Measurements from ENCODE around the gene ADAM12.

ADAM12 gene

GRCh38 chr10:126191192-126191591 is 197.1 kb downstream of the ADAM12 start (continued):
- TF ChIP-seq ZNF221 (tag by site-specific recombination; IDR thresholded peaks at IDR 0.05; ENCODE audit: borderline replicate concordance): no peak
- no peak for TF ChIP-seq ZNF394 (tag by site-specific recombination; IDR thresholded peaks at IDR 0.05; ENCODE audit: borderline replicate concordance)
- no peak for TF ChIP-seq ZNF48 (tag by site-specific recombination; IDR thresholded peaks at IDR 0.05)
- no peak for TF ChIP-seq KLF1 (tag by site-specific recombination; IDR thresholded peaks at IDR 0.05)
- TF ChIP-seq ZNF302 (tag by site-specific recombination; IDR thresholded peaks at IDR 0.05; ENCODE audit: low read depth): no peak
- TF ChIP-seq PRDM10 (tag by site-specific recombination; IDR thresholded peaks at IDR 0.05): no peak
- no peak for TF ChIP-seq SALL2 (tag by site-specific recombination; IDR thresholded peaks at IDR 0.05; ENCODE audit: borderline replicate concordance)
- TF ChIP-seq ZNF140 (tag by site-specific recombination; IDR thresholded peaks at IDR 0.05): no peak
- TF ChIP-seq ZNF560 (tag by site-specific recombination; IDR thresholded peaks at IDR 0.05; ENCODE audit: borderline replicate concordance): no peak
- no peak for TF ChIP-seq ZNF239 (tag by site-specific recombination; IDR thresholded peaks at IDR 0.05)
- TF ChIP-seq ZNF391 (tag by site-specific recombination; IDR thresholded peaks at IDR 0.05; ENCODE audit: borderline replicate concordance, low read depth): 0 out of 2 replicates have a peak, but pooled peaks have one; percentile 33
- TF ChIP-seq ZBTB8A (tag by site-specific recombination; IDR thresholded peaks at IDR 0.05): 0 out of 2 replicates have a peak, but pooled peaks have one; percentile 38
- TF ChIP-seq ZNF202 (tag by site-specific recombination; IDR thresholded peaks at IDR 0.05; ENCODE audit: borderline replicate concordance): no peak
- no peak for TF ChIP-seq KLF10 (tag by site-specific recombination; IDR thresholded peaks at IDR 0.05)
- TF ChIP-seq ZNF571 (tag by site-specific recombination; IDR thresholded peaks at IDR 0.05): no peak
- no peak for TF ChIP-seq ZNF585B (tag by site-specific recombination; IDR thresholded peaks at IDR 0.05)
- TF ChIP-seq ZNF449 (tag by site-specific recombination; IDR thresholded peaks at IDR 0.05): peak; percentile 38; the same call in 1 of the 2 replicates
- no peak for TF ChIP-seq WT1 (tag by site-specific recombination; IDR thresholded peaks at IDR 0.05)
- no peak for TF ChIP-seq KLF16 (tag by site-specific recombination; IDR thresholded peaks at IDR 0.05)
- TF ChIP-seq SP2 (tag by site-specific recombination; IDR thresholded peaks at IDR 0.05): no peak
- no peak for TF ChIP-seq ZNF133 (tag by site-specific recombination; IDR thresholded peaks at IDR 0.05)
- TF ChIP-seq ZNF843 (tag by site-specific recombination; IDR thresholded peaks at IDR 0.05): peak; percentile 94
- TF ChIP-seq, protein P1, sequence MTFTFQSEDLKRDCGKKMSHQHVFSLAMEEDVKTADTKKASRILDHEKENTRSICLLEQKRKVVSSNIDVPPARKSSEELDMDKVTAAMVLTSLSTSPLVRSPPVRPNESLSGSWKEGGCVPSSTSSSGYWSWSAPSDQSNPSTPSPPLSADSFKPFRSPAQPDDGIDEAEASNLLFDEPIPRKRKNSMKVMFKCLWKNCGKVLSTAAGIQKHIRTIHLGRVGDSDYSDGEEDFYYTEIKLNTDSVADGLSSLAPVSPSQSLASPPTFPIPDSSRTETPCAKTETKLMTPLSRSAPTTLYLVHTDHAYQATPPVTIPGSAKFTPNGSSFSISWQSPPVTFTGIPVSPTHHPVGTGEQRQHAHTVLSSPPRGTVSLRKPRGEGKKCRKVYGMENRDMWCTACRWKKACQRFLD (tag by site-specific recombination; IDR thresholded peaks at IDR 0.05): no peak
- TF ChIP-seq ZNF184 (tag by site-specific recombination; IDR thresholded peaks at IDR 0.05): peak; percentile 56; the same call in 1 of the 2 replicates
- TF ChIP-seq ZBTB44 (tag by site-specific recombination; IDR thresholded peaks at IDR 0.05): no peak
- peak; percentile 94 for TF ChIP-seq HIC1 (tag by site-specific recombination; IDR thresholded peaks at IDR 0.05)
- peak; percentile 49; the same call in 1 of the 2 replicates for TF ChIP-seq ZXDB (tag by site-specific recombination; IDR thresholded peaks at IDR 0.05)
- TF ChIP-seq SETDB1 (IDR thresholded peaks at IDR 0.05; ENCODE audit: insufficient read length, low read length): no peak
- no peak for TF ChIP-seq ZNF624 (tag by site-specific recombination; IDR thresholded peaks at IDR 0.05)
- TF ChIP-seq GLIS2 (tag by site-specific recombination; IDR thresholded peaks at IDR 0.05): no peak
- no peak for TF ChIP-seq ZNF530 (tag by site-specific recombination; IDR thresholded peaks at IDR 0.05; ENCODE audit: low read depth)
- TF ChIP-seq BCL11A (tag by site-specific recombination; IDR thresholded peaks at IDR 0.05; ENCODE audit: low read depth): no peak
- peak; percentile 60; the same call in 1 of the 2 replicates for TF ChIP-seq ZNF146 (tag by site-specific recombination; IDR thresholded peaks at IDR 0.05)
